GM19328 (cell line): ENCODE measurements around the gene DCP1B.

Experiments
- ATAC-seq: cut with Tn5 transposase; IDR thresholded peaks from one replicate; pipeline ENCODE4 v1.9.1; 2021; ENCODE audit warnings: mild to moderate bottlenecking, moderate library complexity; ENCODE audit not compliant: unreplicated experiment

DCP1B gene

GRCh38 chr12:1935700-1936378, 68.4 kb downstream of the DCP1B start:
- no peak for ATAC-seq

GRCh38 chr12:1935242-1935641, 69.0 kb downstream of the DCP1B start:
- no peak for ATAC-seq

GRCh38 chr12:1934831-1935230, 69.4 kb downstream of the DCP1B start:
- no peak for ATAC-seq

- ATAC-seq = no peak
These were observed 70.2 kb downstream of the DCP1B start for GRCh38 chr12:1934068-1934467.

- ATAC-seq = no peak
These were observed 70.8 kb downstream of the DCP1B start for GRCh38 chr12:1933342-1934051.

GRCh38 chr12:1932264-1932777, 71.9 kb downstream of the DCP1B start:
- no peak for ATAC-seq

GRCh38 chr12:1931642-1932041, 72.6 kb downstream of the DCP1B start:
- no peak for ATAC-seq

- ATAC-seq = no peak
These were observed 73.3 kb downstream of the DCP1B start for GRCh38 chr12:1930803-1931597.

- no peak for ATAC-seq
These were observed 74.1 kb downstream of the DCP1B start for GRCh38 chr12:1929985-1930802.

- no peak for ATAC-seq
These were observed 74.8 kb downstream of the DCP1B start for GRCh38 chr12:1929241-1929984.

- no peak for ATAC-seq
These were observed 75.7 kb downstream of the DCP1B start for GRCh38 chr12:1928439-1929121.

- ATAC-seq = no peak
These were observed 76.4 kb downstream of the DCP1B start for GRCh38 chr12:1927751-1928351.

GRCh38 chr12:1927051-1927680, 77.1 kb downstream of the DCP1B start:
- ATAC-seq = no peak

- no peak for ATAC-seq
These were observed 78.0 kb downstream of the DCP1B start for GRCh38 chr12:1926251-1926657.

- ATAC-seq = no peak
These were observed 78.6 kb downstream of the DCP1B start for GRCh38 chr12:1925684-1926006.

- no peak for ATAC-seq
These were observed 79.1 kb downstream of the DCP1B start for GRCh38 chr12:1924996-1925683.

GRCh38 chr12:1922985-1923384, 81.3 kb downstream of the DCP1B start:
- no peak for ATAC-seq

GRCh38 chr12:1922075-1922709, 82.1 kb downstream of the DCP1B start:
- no peak for ATAC-seq
